Kidney epithelial cell (primary cell): ENCODE results near the gene NALF2. TPM values are rescaled to one million over a fixed set of nuclear protein-coding genes. Genes with fewer than 3 reads are reported as not detected.

Experiments
- DNase-seq: peaks from one replicate; pipeline ENCODE4 v3.0.0-alpha.2; 2010; ENCODE audit warnings: low read depth
- H3K27me3 ChIP-seq: 2 replicates; pipeline ENCODE4 v1.6.0; 2011; ENCODE audit warnings: low read length; ENCODE audit not compliant: control insufficient read depth, insufficient read depth
- H3K36me3 ChIP-seq: 2 replicates; pipeline ENCODE4 v1.5.1; 2011; ENCODE audit warnings: low read length; ENCODE audit not compliant: control insufficient read depth, insufficient read depth
- H3K4me3 ChIP-seq: 2 replicates; pipeline ENCODE4 v1.5.1; 2011; ENCODE audit warnings: low read depth, mild to moderate bottlenecking, control low read depth, low read length
- CTCF ChIP-seq: IDR thresholded peaks from 2 replicates; pipeline ENCODE4 v1.5.1; 2011; ENCODE audit warnings: mild to moderate bottlenecking, moderate library complexity, low read length, control low read depth, inconsistent platforms; ENCODE audit not compliant: insufficient read depth, poor library complexity, severe bottlenecking
- total RNA-seq: library from RNA; depleted of rRNA; stranded (reverse); fragments of >200 nt; gene quantifications from 2 replicates; pipeline ENCODE4 v1.2.3, GENCODE V29; 2015

The NALF2 gene
- total RNA-seq, 1 donor from 2014 or later: 3.6 TPM

- no peaks in the 10 kb centered on the region for H3K36me3 ChIP-seq
- peaks cover 2% of the 10 kb centered on the region for H3K27me3 ChIP-seq
- no peak for TF ChIP-seq CTCF
- no peak overlapping the region for H3K4me3 ChIP-seq
- DNase-seq: no peak
Observed at GRCh38 chrX:69531031-69531755, 27.1 kb downstream of the NALF2 start.

GRCh38 chrX:69535661-69536060 is 31.5 kb downstream of the NALF2 start:
- TF ChIP-seq CTCF: no peak
- Histone ChIP-seq H3K27me3 (peaks cover 3% of the 10 kb centered on the region), H3K4me3 (no peak overlapping the region), H3K36me3 (no peaks in the 10 kb centered on the region)
- no peak for DNase-seq

GRCh38 chrX:69538321-69538876 is 34.3 kb downstream of the NALF2 start:
- Histone ChIP-seq H3K4me3 (peak overlapping the region; percentile 33), H3K27me3 (peaks cover 3% of the 10 kb centered on the region), H3K36me3 (no peaks in the 10 kb centered on the region)
- TF ChIP-seq CTCF: peak; percentile 80
- no peak for DNase-seq

- H3K27me3 ChIP-seq: peaks cover 3% of the 10 kb centered on the region
- H3K36me3 ChIP-seq: no peaks in the 10 kb centered on the region
- DNase-seq: no peak
- H3K4me3 ChIP-seq: no peak overlapping the region
- TF ChIP-seq CTCF: no peak
Observed at GRCh38 chrX:69539437-69539836, 35.3 kb downstream of the NALF2 start.

GRCh38 chrX:69541956-69542355 is 37.8 kb downstream of the NALF2 start:
- no peak for TF ChIP-seq CTCF
- no peak for DNase-seq
- peaks cover 2% of the 10 kb centered on the region for H3K27me3 ChIP-seq
- H3K36me3 ChIP-seq: no peaks in the 10 kb centered on the region
- H3K4me3 ChIP-seq: no peak overlapping the region

- Histone ChIP-seq H3K36me3 (no peaks in the 10 kb centered on the region), H3K27me3 (no peaks in the 10 kb centered on the region), H3K4me3 (no peak overlapping the region)
- TF ChIP-seq CTCF: no peak
- no peak for DNase-seq
Observed at GRCh38 chrX:69543572-69543971, 39.4 kb downstream of the NALF2 start.
